Islet precursor cell (in vitro differentiated cells): ENCODE data around the gene SAP30L.

ENCODE experiments used
- DNase-seq: peaks from one replicate; pipeline ENCODE4 v3.0.0-alpha.2; 2018

Gene SAP30L, protein sequence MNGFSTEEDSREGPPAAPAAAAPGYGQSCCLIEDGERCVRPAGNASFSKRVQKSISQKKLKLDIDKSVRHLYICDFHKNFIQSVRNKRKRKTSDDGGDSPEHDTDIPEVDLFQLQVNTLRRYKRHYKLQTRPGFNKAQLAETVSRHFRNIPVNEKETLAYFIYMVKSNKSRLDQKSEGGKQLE

DNA sequence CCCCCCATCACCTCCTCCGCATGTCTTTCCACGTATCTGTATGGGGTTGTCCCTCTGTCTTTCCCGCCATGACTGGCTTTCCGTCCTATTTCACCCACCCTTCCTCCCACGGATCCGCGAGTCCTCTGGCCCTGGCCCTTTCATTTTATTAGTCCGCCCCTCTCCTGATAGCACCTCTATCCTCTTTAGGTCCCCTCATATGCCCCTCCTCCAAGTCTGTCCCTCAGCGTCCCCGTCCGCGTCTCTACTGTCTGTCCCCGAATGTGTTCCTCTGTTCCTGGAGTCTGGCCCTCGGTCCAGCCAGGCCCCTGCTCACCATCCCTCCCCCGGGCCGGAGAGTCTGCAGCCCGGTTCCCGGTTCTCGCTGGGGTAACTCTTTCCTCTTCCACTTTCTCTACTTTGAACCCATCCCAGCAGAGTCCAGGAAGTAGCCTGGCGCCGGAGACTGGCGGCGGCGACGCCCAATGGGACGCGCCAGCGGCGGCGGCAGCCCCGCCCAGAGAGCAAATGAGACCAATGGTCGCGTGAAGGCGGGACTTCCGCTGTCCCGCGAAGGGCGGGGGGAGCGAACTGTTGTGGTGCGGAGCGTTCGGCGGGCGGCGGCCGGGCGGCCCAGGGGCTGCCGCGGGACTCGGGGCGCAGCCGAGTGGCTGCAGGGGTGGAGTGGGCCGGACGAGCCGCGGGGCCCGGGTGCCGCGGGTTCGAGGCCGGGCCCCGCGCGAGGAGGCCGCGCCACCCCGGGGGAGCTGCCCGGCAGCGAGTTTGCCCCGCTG, at the start of gene SAP30L:
TSS of gene SAP30L (plus strand) at position 576 of the 773 bp plus-strand sequence. CDS start 608 bp downstream, outside the sequence.
- peak; percentile 98 for DNase-seq

DNA sequence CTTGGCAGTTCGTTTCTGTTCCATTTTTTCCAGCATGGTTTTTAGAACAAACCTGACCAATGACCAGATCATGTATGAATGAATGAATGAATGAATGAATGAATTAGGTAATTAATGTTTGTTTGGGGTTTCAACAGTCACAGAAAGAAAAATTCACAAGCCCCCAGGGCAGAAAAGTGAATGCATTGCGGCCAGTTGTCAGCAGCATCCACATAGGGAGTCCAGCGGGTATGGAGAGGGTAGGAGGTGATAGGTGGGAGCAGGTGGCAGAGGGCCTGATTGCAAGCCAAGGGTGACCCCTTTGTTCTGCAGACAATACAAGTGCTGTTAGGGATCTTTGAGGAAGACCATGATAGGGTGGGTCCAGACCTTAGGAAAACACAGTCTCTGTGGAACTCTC, 49.7 kb upstream of the SAP30L start:
- DNase-seq = no peak

GRCh38 chr5:154397652-154398406, 48.0 kb upstream of the SAP30L start:
- no peak for DNase-seq

DNA sequence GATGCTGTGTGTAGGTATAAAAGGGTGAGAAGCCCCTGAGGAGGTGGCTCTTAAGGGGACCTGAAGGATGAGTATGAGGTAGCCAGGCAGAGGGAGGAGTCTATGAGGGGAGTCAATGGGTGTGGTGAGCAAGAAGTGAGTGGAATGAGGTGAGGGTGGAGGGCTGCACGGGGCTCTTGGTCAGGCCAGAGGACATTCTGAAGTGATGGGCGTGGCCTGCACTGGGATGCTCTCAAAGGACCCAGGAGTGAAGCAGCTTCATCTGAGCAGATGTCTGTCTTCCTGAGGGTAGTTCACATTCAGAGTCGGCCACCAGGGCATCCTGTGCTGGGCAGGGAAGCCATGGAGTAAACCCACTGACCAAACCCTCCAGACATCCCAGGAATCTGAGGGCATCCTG, 45.1 kb upstream of the SAP30L start:
- DNase-seq = no peak

GRCh38 chr5:154401355-154401754, 44.4 kb upstream of the SAP30L start:
- DNase-seq = no peak

GRCh38 chr5:154401931-154402330, 43.9 kb upstream of the SAP30L start:
- no peak for DNase-seq

DNA sequence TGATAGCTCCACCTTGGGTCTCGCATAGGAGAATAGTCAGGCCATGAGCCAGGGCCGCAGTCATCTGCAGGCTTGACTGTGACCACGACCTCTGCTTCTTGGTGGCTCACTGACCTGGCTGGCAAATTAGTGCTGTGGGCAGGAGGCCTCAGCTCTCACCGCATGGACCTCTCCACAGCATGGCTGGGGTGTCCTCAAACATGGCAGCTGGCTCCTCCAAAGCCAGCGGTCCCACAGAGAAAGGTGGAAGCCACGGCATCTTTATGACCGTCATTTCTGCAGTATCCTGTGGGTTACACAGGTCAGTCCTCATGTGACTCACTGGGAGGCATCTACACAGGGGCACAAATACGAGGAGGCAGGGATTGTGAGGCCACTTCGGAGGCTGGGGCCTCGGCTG, 43.2 kb upstream of the SAP30L start:
- no peak for DNase-seq

GRCh38 chr5:154403234-154403633, 42.6 kb upstream of the SAP30L start:
- no peak for DNase-seq

- peak; percentile 51 for DNase-seq
Measured at GRCh38 chr5:154403776-154404387, 41.9 kb upstream of the SAP30L start.

DNA sequence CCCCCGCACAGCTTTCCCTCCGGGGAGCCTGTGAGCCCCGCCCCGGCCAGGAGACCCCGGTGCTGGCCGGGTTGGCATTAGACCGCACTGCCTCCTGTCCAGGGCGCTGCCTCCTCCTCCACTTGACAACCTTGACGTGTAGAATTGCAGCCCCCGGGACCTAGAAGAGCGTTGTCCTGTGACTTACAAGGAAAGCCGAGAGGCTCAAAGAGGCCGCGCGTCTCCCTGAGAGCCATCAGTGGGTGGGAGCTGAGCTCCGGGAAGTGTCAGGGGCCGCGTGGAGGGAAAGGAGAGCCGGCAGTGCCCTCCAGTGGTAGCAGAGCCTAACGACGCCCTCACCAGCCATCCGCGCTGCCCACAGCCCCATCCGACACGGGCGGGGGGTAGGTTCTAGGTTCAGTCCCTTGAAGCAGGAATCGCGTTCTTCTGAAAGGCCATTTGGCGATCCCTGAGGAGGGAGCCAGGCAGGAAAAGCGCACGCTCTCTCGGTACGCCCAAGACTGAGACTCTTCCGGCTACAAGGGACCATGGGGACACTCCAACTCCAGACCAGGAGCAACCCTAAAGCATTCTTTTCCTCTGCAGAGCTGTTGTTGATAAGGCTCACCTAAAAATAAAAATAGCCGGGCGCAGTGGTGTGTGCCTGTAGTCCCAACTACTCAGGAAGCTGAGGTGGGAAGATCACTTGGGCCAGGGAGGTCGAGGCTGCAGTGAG, 40.6 kb upstream of the SAP30L start:
- peak; percentile 95 for DNase-seq

- peak; percentile 80 for DNase-seq
Measured at GRCh38 chr5:154406231-154406630, 39.6 kb upstream of the SAP30L start.

GRCh38 chr5:154406826-154407225, 39.0 kb upstream of the SAP30L start:
- DNase-seq = no peak

DNA sequence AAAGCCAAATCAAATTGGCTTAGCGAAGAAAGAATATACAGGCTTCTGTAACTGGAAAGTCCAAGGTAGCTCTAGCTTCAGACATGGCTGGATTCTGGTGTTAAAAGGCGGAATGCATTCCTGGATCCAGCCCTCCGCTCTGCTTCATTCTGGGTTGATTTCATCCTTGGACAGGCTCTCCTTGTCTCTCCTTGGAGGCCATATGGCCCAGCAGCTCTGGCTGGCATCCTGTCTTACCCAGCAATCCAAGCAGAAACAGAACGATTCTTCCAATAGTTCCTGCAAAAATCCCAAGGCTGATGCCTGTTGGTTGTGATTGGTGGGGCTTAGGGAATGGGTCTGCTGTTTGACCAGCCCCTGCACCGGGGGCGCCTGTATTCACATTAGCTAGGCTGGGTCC, 37.0 kb upstream of the SAP30L start:
- DNase-seq = peak; percentile 16

GRCh38 chr5:154409230-154409840, 36.5 kb upstream of the SAP30L start:
- peak; percentile 23 for DNase-seq

DNA sequence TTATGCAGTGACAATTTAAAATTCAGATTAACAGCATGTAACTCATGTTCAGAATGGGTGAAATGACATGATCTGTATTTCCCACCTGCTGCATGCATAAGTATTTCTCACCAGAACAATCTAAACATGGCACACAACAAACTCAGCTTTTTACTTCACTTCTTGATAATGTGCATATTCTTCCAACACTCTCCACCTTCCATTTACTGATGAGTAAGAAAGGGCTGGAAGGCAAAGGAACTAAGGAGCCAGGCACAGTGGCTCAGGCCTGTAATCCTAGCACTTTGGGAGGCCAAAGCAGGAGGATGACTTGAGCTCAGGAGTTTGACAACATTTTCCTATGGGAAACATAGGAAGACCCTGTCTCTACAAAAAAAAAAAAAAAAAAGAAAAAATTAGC, 35.8 kb upstream of the SAP30L start:
- no peak for DNase-seq

GRCh38 chr5:154410786-154411185, 35.0 kb upstream of the SAP30L start:
- DNase-seq = peak; percentile 28

DNA sequence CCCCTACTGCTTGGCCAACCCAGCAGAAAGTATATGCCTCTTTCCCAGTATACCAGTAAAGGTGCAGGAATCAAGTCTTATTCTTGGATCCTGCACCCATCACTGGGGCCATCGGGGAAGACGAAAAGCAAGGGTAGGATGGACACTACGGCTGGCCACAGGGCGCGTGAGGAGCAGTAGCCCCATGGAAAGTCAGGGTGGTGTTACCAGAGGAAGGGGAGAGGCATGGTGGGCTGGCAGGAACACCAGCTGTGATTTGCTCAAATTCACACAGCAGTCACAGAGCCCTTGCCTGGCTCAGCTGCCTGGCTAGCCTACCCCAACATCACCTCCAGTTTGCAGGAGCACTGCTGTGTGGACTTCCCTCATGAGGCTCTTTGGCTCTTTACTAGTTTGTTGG, 34.5 kb upstream of the SAP30L start:
- DNase-seq = peak; percentile 31

DNA sequence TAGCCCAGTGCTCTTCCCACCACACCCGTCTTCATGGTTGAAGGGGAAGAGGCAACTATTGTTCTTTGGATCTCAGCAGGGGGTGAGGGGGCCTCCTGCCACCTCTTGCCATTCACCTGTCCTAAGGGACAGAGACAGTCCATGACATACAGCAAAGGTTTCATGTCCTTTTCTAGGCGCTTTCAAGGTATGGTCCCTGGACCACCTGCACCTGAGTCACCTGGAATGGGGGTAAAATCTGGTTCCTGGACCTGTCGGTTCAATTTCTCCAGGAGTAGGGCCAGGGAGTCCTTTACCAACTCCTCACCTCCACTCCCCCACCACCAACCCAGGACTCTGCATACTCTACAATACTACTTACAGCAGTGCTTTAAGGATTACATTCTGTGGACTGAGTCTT, 33.5 kb upstream of the SAP30L start:
- no peak for DNase-seq

GRCh38 chr5:154412925-154413324, 32.9 kb upstream of the SAP30L start:
- peak; percentile 46 for DNase-seq

- no peak for DNase-seq
Measured at GRCh38 chr5:154415114-154415513, 30.7 kb upstream of the SAP30L start.

GRCh38 chr5:154418344-154418820, 27.4 kb upstream of the SAP30L start:
- peak; percentile 35 for DNase-seq

- DNase-seq = peak; percentile 40
Measured at GRCh38 chr5:154419236-154419635, 26.6 kb upstream of the SAP30L start.
